ENCODE measurements around the gene IQSEC1.

The IQSEC1 gene

DNA sequence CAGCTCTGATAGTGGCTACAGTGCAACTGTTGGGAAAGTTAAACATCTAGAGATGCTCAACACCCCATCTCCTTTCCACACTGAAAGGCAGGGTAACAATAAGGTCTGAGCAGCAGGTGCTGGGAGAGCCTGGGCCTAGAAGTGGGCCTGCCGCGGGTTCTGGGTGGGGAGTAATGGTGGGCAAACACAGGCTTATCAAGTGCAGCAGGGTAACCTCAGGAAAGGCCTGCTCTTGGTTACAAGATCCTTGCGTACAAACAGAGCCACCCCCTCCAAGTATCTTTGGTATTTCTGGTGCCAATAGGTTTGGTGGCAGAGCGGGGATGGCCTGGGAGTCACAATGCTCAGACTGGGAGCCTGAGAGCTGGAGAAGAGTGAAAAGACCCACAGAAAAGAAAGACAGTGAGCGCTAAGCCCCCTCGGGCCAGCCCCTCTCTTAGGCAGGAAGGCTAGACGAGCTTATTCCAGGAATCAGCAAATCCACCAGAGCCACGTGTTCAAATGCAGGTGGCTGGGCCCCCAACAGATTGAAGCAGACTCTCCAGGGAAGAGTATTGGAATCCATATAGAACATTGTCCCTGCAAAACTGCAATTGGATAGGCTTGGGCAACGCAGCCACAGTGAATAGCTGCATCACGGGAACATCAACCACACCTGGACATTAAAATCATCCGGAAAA, 2.7 kb downstream of the IQSEC1 start:
- TF ChIP-seq, protein P1, sequence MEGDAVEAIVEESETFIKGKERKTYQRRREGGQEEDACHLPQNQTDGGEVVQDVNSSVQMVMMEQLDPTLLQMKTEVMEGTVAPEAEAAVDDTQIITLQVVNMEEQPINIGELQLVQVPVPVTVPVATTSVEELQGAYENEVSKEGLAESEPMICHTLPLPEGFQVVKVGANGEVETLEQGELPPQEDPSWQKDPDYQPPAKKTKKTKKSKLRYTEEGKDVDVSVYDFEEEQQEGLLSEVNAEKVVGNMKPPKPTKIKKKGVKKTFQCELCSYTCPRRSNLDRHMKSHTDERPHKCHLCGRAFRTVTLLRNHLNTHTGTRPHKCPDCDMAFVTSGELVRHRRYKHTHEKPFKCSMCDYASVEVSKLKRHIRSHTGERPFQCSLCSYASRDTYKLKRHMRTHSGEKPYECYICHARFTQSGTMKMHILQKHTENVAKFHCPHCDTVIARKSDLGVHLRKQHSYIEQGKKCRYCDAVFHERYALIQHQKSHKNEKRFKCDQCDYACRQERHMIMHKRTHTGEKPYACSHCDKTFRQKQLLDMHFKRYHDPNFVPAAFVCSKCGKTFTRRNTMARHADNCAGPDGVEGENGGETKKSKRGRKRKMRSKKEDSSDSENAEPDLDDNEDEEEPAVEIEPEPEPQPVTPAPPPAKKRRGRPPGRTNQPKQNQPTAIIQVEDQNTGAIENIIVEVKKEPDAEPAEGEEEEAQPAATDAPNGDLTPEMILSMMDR (IDR thresholded peaks at IDR 0.05; ENCODE audit: low read depth, low read length): no peak
- H3K4me3 ChIP-seq (ENCODE audit: low read depth, low read length): no peak overlapping the region
- in situ Hi-C loops (cut with HindIII; ENCODE audit: low sequenced_read_pairs): no loop called here
- DNase-seq (ENCODE audit: low read depth, low spot score): no peak

DNA sequence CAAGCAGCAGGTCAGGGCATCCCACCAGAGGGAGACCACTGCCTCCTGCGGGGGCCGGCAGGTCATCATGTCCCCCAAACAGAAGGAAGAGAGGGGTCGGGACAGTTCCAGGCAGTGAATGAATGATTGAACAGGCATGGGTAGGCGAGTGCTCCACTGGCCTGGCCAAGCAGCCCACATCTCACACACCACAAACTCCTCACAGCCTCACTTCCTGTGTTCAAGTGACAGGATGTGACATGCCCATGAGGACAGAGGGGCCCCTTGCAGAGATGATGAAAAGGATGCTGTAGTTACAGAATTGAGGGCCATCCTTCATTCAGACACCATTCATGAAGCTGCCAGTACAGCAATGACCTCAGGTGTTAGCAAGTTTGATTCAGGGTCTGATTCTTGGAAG, 3.7 kb downstream of the IQSEC1 start:
- TF ChIP-seq, protein P1 (IDR thresholded peaks at IDR 0.05; ENCODE audit: low read depth, low read length): no peak
- in situ Hi-C loops (cut with HindIII; ENCODE audit: low sequenced_read_pairs): no loop called here
- no peak for DNase-seq (ENCODE audit: low read depth, low spot score)
- no peak overlapping the region for H3K4me3 ChIP-seq (ENCODE audit: low read depth, low read length)

DNA sequence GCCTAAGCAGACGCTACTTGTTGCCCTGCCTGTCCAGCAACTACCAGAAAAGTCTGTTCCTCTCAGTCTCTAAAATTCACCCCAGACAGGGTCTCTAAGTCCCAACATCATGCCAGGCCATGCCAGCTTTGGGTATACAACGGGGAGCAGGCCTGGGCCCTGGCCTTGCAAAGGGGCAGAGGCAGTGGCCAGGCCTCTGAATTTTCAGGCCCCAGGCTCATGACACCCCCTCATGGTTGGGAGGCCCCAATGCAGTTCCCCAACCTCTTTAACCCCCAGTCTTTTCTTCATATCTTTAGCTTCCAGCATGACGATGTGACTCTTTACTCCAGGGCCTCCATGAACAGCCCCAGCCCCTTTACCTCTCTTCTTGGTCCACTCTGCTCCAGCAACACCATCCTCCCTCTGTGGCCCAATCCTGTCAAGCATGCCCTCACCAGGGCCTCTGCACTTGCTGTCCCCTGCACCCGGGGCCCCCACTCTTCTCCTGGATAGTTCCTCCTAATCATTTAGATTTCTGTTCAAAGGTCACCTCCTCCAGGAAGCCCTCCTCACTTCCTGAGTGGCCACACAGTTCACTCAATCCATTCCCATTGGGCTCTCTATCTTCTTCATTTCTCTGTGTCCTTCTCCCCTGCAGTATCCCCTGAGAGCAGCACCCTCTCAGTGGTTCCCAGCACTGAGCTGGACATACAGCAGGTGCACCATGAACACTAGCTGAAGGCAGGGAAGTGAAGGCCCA, 4.8 kb downstream of the IQSEC1 start:
- in situ Hi-C loops (cut with HindIII; ENCODE audit: low sequenced_read_pairs): no loop called here
- no peak overlapping the region for H3K4me3 ChIP-seq (ENCODE audit: low read depth, low read length)
- TF ChIP-seq, protein P1 (IDR thresholded peaks at IDR 0.05; ENCODE audit: low read depth, low read length): peak; percentile 5
- no peak for DNase-seq (ENCODE audit: low read depth, low spot score)

DNA sequence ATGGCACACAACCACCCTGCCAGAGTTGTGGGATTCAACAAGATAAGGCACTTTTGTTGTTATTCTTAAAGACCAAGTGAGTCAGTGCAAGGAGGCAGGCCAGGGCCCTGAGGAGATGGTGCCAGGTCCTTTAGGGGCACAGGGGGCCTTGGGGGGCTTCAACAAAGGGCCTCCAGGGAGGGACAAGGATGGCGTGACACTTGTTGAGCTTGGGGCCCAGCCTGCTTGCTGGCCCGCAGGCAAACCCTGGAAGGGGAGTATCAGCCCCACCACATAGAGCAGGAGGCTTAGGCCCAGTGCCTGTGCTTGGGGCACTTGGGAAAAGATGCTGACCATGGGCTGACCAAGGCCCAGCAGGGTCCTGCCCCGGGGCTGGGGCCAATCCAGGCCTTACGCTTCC, 5.5 kb downstream of the IQSEC1 start:
- no peak for DNase-seq (ENCODE audit: low read depth, low spot score)

DNA sequence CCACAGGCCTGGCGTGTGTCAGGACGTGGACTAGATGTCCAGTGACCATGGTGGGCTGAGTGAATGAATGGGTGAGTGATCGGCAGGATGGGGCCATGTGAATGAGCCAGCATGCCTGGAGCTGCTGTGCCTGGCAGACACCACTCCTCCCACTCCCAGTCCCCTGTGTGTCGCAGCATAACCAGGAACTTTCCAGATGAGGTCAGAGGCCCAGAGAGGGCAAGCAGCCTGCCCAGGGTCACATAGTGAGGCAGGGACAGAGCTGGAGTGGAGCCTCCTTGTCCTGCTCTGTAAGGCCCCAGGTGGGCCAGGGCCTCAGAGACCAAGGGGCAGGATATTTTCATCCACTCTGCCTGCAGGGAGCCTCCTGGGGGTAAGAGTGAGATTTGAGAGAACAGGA, 6.4 kb downstream of the IQSEC1 start:
- H3K4me3 ChIP-seq (ENCODE audit: low read depth, low read length): no peak overlapping the region
- in situ Hi-C loops (cut with HindIII; ENCODE audit: low sequenced_read_pairs): no loop called here
- TF ChIP-seq, protein P1 (IDR thresholded peaks at IDR 0.05; ENCODE audit: low read depth, low read length): no peak
- DNase-seq (ENCODE audit: low read depth, low spot score): no peak

More for the DNA sequence above, 5.5 kb downstream of the IQSEC1 start:
- no peak overlapping the region for H3K4me3 ChIP-seq (ENCODE audit: low read depth, low read length)
- in situ Hi-C loops (cut with HindIII; ENCODE audit: low sequenced_read_pairs): no loop called here
- TF ChIP-seq, protein P1 (IDR thresholded peaks at IDR 0.05; ENCODE audit: low read depth, low read length): no peak

DNA sequence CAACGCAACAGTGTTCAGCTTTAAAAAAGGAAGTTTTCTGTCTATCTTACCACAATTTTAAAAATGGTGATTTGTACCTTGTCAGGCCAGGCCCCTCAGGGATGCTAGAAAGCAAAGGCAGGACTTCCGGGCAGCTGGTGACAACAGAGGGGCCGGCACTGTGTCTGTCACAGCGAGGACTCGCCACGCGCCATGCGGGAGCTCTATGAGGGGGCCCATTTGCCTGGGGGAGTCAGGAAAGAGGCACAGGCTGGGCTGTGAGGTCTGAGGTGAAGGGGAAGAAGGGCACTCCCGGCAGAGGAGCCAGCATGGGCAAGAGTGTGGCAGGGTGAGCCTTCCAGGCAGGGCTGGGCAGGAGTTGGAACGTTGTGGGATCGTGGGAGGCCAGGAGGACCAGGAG, 7.0 kb downstream of the IQSEC1 start:
- no peak for DNase-seq (ENCODE audit: low read depth, low spot score)
- no peak overlapping the region for H3K4me3 ChIP-seq (ENCODE audit: low read depth, low read length)
- TF ChIP-seq, protein P1 (IDR thresholded peaks at IDR 0.05; ENCODE audit: low read depth, low read length): no peak
- in situ Hi-C loops (cut with HindIII; ENCODE audit: low sequenced_read_pairs): no loop called here

All from astrocyte of the spinal cord (primary cell).